Activated naive CD8-positive, alpha-beta T cell treated with anti-CD3 and anti-CD28 coated beads for 36 hours (primary cell): ENCODE measurements around the gene TLR6. TPM values are rescaled to one million over a fixed set of nuclear protein-coding genes. Genes with fewer than 3 reads are reported as not detected.

Experiments
- DNase-seq: peaks from one replicate; pipeline ENCODE4 v3.0.0; 2021
- H3K27ac Mint-ChIP-seq: one replicate; pipeline ENCODE4 v1.8.0; 2022; ENCODE audit warnings: mild to moderate bottlenecking, moderate library complexity, mixed read lengths
- H3K27me3 Mint-ChIP-seq: one replicate; pipeline ENCODE4 v1.8.0; 2022; ENCODE audit warnings: mild to moderate bottlenecking, mixed read lengths
- H3K36me3 Mint-ChIP-seq: one replicate; pipeline ENCODE4 v1.8.0; 2021; ENCODE audit warnings: mild to moderate bottlenecking, mixed read lengths
- H3K4me1 Mint-ChIP-seq: one replicate; pipeline ENCODE4 v1.8.0; 2021; ENCODE audit warnings: mixed read lengths
- H3K4me3 Mint-ChIP-seq: one replicate; pipeline ENCODE4 v1.8.0; 2022; ENCODE audit warnings: mild to moderate bottlenecking, moderate library complexity, mixed read lengths
- H3K9me3 Mint-ChIP-seq: one replicate; pipeline ENCODE4 v1.8.0; 2022; ENCODE audit warnings: mixed read lengths
- total RNA-seq, 2 experiments: library from RNA; stranded (reverse); gene quantifications; one replicate each; pipeline ENCODE4 v1.2.3, GENCODE V29; 2021

The TLR6 gene
- total RNA-seq, 2 experiments from 2014 or later: 2.9 to 4.4 TPM

- no peak overlapping the region for H3K27ac Mint-ChIP-seq
- no peak overlapping the region for H3K4me3 Mint-ChIP-seq
- H3K9me3 Mint-ChIP-seq: peaks cover 5% of the 10 kb centered on the region
- no peak for DNase-seq
- peaks cover 1% of the 10 kb centered on the region for H3K36me3 Mint-ChIP-seq
- H3K27me3 Mint-ChIP-seq: no peaks in the 10 kb centered on the region
- peaks cover 2% of the 10 kb centered on the region for H3K4me1 Mint-ChIP-seq
Observed at GRCh38 chr4:38774181-38774955, 82.2 kb downstream of the TLR6 start.

Other genes starting within 250 kb of the TLR6 start
- gene KLF3, start 192.6 kb downstream of the TLR6 start, total RNA-seq: 10 to 100 TPM; 10.0 to 10.4 TPM
- gene TLR10, start 73.8 kb downstream of the TLR6 start, total RNA-seq: under 1 TPM; 0.26 to 0.29 TPM
- 1 to 10 TPM; 1.6 to 2.4 TPM for gene TLR1, start 52.0 kb downstream of the TLR6 start, total RNA-seq
- under 1 TPM in 1 of 2 experiments, not detected in 1; 0.38 TPM for gene FAM114A1, start 11.0 kb upstream of the TLR6 start, total RNA-seq
- gene TMEM156, start 175.6 kb upstream of the TLR6 start, total RNA-seq: 10 to 100 TPM; 11.3 to 11.7 TPM
- gene KLHL5, start 205.4 kb upstream of the TLR6 start, total RNA-seq: 1 to 10 TPM; 8.3 to 9.3 TPM